Femur (tissue), 1 donor: Measurements from ENCODE around the gene RFX3.

ENCODE experiments used
- DNase-seq: peaks from one replicate; pipeline ENCODE4 v3.0.0-alpha.2; 2017

Gene RFX3

GRCh38 chr9:3475300-3476020 lies 50.3 kb downstream of the RFX3 start:
- DNase-seq, result no peak

- no peak for DNase-seq
These were observed 51.0 kb downstream of the RFX3 start for GRCh38 chr9:3474821-3475220.

- no peak for DNase-seq
These were observed 52.4 kb downstream of the RFX3 start for GRCh38 chr9:3473405-3473804.

- no peak for DNase-seq
These were observed 53.9 kb downstream of the RFX3 start for GRCh38 chr9:3471883-3472282.

DNA sequence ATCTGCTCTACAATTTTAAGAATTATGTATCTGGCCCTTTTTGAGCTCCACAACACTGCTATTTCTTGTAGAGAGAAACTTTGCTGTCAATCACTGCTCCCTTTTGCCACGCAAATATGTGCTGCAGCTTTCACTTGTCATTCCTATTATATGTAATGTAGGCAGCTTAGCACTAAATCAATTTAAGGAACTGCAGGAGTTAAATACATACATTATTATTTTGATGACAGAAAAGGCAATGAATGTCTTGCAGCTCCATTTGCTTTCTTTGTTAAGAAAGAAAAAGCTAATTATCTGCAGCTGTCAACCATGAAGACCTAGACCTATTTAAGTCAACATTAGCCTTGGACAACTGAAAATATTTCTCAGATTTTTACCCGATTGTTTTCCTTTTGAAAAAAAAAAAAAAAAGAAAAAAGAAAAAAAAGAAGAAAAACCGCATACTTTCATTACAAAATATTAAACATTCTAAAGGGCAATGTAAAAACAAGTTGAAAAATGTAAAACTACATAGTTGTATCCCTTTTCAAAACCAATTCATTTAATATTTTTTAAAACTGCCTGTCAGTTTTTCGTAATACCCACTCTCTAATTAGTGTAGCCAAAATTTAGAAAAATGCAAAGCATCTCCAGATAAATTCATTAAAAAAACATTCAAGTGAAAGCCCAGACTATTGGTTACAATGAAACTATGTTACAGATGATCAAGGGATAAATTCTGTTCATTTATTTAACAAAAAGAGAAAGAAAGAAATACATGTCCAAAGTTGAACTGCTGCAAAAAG lies 57.2 kb downstream of the RFX3 start:
- DNase-seq, result no peak

DNA sequence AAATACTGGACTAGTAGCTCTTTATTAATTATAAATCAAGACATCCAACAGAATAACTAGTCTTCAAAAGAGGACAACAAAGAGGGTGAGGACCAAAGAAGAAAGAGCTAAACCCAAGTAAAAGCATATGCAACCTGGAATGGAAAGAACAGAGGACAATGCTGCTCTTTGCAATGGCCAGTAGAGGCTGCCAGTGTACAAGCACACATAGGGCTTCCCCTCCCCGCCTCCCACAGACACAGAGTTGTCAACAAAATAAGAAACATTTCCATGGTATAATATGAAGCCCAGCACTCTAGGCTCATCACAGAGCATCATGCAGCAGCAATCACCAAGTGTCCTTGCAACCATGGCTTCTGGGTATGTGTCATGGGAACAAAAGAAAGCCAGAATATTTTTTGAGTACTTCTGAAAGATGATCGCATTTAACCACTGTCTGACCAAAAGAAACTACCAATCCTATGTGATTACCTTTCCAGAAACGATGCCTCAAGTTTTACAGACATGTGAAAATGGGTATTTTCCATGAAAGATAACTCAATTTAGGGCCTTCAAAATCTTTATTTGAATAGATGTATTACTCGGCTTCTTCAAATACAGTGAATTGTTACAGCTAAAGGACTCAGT lies 58.1 kb downstream of the RFX3 start:
- peak; percentile 61 for DNase-seq

- no peak for DNase-seq
These were observed 61.7 kb downstream of the RFX3 start for GRCh38 chr9:3464033-3464638.

DNA sequence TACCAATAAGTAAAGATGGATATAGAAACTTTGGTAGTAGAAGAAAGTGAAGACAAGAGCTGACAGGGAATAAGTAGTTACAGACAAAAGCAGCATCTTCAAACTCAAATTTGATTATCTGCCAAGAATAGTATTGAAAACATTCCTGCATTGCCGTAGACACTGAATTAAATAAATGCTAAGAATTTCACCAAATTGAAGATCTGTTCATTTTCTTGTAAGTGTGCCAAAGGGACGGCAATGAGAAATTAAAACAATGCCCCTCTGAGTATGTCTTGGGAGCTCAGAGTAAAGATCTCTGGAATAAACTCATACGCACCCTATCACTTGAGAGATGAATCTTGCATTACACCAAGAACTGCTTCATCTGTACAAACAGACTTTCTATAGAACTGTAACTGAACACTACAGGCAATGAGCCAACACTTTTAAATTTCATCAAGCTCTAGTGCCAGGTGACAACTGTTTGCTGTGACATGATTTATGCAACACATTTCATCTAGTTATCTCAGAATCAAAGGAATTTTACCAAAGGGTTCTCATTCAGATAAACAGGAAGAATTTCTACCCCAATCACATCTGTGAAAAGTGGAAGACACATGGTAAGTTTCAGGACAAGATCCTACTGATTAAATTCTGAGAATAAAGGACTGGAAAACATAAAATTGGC lies 66.9 kb downstream of the RFX3 start:
- DNase-seq, result no peak

DNA sequence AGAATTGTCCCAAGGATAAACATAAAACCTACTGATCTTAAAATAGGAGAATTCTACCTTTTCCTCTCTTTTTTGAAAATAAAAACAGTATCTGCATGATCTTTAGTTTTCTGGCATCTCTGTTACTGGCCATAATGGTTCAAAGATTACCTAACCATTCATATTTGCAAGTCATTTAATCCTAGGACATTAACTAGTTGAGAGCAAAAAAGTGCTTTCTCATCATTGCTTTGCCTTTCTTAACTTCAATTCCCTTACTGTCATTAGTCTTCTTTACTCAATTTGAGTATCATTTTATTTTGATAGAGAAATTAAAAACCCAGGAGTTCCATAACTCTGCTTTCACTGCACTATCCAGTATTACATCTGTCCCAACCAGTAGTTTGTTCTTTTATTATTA lies 68.6 kb downstream of the RFX3 start:
- DNase-seq, result no peak

GRCh38 chr9:3455717-3456116 lies 70.1 kb downstream of the RFX3 start:
- no peak for DNase-seq

GRCh38 chr9:3455094-3455493 lies 70.7 kb downstream of the RFX3 start:
- no peak for DNase-seq

GRCh38 chr9:3451956-3452355 lies 73.8 kb downstream of the RFX3 start:
- DNase-seq, result no peak

DNA sequence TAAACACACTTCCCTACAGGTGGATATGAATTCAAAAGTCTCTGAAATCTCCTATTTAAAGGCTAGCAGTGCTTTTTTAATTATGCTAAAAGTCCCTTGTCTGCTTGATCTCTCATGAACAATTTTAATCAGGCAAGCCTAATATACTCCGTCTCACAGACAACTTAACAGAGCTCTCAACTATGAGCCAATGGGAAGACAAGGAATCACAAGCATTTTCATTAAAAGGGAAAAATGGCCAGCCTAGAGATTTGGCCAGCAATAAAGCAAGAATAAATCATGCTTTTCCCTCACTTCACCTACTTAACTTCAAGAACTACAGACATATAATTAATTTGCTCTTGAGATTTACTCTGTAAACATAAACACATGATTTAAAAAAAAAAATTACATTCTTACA lies 78.0 kb downstream of the RFX3 start:
- DNase-seq, result no peak

- DNase-seq, result no peak
These were observed 78.7 kb downstream of the RFX3 start for GRCh38 chr9:3447143-3447542.

DNA sequence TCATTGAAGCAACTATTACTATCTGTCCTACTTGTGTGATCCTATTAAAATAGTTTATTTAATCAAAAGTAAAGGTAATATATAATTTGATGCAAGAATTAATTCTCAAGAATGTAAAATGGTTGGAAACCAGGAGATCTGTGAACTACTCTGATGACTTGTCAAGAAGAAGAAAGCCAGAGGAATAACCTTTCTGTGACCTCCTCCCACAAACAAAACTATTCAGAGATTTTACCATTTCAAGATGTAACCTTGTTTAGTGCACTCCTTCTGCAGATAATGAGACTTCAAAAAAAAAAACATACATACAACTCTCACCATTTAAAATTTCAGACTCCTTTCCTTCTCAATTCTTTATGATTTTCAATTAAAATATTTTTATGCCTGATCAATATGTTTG lies 79.5 kb downstream of the RFX3 start:
- no peak for DNase-seq

DNA sequence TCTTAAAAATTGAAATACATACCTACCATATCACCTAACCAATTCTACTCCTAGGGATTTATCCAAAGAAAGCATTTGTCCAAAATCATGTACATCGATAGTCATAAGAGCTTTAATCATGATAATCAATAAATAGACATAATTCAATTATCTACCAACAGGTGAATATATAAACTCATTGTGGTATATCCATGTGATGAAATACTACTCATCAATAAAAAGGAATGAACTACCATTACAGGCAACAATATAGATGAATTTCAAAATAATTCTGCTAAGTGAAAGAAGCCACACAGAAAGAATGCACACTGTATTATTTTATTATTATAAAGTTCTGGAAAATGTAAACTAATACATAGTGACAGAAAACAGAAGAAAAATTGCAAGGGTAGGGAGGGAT lies 81.8 kb downstream of the RFX3 start:
- DNase-seq, result no peak

DNA sequence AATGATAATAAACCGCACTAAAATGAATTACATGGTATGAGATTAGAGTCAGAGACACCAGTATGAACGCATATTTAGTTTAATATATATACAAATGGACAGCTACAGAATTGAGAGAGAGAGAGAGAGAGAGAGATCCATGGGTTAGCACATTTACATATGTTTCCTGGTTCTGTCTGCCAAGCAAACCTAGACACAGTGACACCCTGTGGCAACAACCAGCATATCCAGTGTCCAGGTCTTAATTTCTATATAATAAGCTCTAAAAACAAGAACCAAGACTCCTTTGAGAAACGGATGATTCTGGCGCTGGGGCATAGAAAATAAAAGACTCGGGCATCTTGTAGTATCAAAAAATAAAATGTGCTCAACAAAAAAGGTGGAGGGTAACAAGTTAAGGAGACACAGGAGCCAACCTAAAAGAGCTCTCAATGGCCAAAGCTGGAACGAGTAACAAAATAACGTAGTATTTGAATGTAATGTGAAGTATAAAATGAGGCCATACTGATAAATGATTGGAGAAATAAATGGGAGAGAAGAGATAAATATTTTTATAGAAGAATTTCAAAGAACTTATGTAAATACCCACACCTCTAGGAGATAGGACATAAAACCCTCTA lies 84.5 kb downstream of the RFX3 start:
- DNase-seq, result peak; percentile 30

GRCh38 chr9:3436629-3437420 lies 89.0 kb downstream of the RFX3 start:
- no peak for DNase-seq

GRCh38 chr9:3435732-3436131 lies 90.1 kb downstream of the RFX3 start:
- no peak for DNase-seq

GRCh38 chr9:3434594-3434993 lies 91.2 kb downstream of the RFX3 start:
- DNase-seq, result no peak

GRCh38 chr9:3433754-3434153 lies 92.0 kb downstream of the RFX3 start:
- no peak for DNase-seq

DNA sequence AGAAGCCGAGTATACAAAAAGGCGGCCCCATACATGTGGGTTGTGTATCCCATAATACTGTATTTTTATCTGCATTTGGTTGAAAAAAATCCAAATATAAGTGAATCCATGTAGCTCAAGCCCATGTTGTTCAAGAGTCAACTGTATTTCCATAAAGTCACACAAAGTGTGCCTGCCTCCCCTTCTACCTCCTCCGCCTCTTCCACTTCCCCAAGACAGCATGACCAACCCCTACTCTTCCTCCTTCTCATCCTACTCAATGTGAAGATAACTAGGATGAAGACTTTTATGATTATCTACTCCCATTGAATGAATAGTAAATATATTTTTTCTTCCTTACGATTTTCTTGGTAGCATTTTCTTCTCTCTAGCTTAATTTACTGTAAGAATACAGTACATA lies 92.7 kb downstream of the RFX3 start:
- DNase-seq, result no peak
